ENCODE measurements around the gene TMEM131.

TMEM131 gene

DNA sequence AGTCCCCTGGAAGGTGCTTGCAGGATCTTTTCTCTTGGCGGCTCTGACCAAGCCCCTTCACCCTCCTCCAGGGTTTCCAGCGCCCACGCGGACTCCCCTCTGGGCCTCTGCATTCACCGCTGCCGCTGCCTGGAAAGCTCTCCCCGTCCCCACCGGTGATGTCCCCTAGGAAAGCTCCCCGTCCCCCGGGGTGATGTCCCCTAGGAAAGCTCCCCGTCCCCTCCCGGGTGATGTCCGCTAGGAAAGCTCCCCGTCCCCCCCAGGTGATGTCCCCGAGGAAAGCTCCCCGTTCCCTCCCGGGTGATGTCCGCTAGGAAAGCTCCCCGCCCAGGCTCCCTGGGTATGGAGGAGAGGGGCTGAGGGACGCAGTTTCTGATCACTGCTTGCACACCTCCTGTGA, 254.5 kb downstream of the TMEM131 start:
- DNase-seq (ENCODE audit: low read depth) = no peak
- H3K4me3 ChIP-seq (replicated peaks; ENCODE audit: low read depth, low read length) = no peak overlapping the region
- TF ChIP-seq, protein P1, sequence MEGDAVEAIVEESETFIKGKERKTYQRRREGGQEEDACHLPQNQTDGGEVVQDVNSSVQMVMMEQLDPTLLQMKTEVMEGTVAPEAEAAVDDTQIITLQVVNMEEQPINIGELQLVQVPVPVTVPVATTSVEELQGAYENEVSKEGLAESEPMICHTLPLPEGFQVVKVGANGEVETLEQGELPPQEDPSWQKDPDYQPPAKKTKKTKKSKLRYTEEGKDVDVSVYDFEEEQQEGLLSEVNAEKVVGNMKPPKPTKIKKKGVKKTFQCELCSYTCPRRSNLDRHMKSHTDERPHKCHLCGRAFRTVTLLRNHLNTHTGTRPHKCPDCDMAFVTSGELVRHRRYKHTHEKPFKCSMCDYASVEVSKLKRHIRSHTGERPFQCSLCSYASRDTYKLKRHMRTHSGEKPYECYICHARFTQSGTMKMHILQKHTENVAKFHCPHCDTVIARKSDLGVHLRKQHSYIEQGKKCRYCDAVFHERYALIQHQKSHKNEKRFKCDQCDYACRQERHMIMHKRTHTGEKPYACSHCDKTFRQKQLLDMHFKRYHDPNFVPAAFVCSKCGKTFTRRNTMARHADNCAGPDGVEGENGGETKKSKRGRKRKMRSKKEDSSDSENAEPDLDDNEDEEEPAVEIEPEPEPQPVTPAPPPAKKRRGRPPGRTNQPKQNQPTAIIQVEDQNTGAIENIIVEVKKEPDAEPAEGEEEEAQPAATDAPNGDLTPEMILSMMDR (IDR thresholded peaks at IDR 0.05; ENCODE audit: low read length, missing control alignments) = no peak

DNA sequence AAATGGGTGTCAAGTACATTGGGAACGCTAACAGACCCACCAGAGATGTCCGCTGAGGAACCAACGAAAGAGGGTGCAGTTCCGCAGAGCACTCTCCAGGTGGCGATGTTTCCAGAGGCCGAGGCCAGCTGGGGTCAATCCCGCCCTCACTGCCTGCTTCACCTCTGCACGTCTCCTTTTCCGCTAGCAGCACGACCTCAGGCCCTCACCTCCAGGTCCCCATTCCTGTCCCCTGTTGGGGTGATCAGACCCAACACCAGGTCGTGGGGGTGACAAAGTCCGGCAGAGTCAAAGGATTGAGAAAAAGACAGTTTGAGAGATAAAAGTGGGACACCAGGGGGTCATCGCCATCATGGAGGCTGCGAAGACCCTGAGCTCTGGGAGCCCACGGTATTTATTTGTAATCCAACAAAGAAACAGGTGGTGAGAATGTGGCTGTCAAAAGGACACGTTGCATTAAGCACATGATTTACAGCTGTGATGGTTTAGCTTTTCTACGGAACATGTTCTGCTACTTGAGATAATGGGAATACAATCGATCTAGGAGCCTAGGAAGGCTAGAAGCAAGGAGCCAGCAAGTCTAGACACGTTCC, 255.1 kb downstream of the TMEM131 start:
- peak; percentile 45 for DNase-seq (ENCODE audit: low read depth)
- TF ChIP-seq, protein P1 (IDR thresholded peaks at IDR 0.05; ENCODE audit: low read length, missing control alignments) = peak; percentile 73
- no peak overlapping the region for H3K4me3 ChIP-seq (replicated peaks; ENCODE audit: low read depth, low read length)

DNA sequence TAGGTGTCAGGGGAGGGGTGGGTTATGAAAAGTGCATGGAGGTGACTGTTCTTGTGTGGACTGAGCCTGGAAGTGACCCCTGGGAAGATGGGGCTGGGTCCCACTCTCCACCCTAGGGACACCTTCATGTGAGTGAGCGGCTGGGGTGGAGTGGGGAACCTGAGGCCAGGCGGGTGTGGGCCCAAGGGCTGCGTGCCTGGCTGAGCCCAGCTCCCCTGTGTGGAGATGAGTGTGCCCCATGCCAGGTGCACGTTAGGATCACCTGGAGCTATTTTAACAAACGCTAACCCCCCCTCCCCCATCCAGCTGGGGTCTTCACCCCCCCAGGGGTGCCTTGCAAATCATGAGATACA, 255.9 kb downstream of the TMEM131 start:
- H3K4me3 ChIP-seq (replicated peaks; ENCODE audit: low read depth, low read length) = no peak overlapping the region
- no peak for DNase-seq (ENCODE audit: low read depth)
- TF ChIP-seq, protein P1 (IDR thresholded peaks at IDR 0.05; ENCODE audit: low read length, missing control alignments) = no peak

DNA sequence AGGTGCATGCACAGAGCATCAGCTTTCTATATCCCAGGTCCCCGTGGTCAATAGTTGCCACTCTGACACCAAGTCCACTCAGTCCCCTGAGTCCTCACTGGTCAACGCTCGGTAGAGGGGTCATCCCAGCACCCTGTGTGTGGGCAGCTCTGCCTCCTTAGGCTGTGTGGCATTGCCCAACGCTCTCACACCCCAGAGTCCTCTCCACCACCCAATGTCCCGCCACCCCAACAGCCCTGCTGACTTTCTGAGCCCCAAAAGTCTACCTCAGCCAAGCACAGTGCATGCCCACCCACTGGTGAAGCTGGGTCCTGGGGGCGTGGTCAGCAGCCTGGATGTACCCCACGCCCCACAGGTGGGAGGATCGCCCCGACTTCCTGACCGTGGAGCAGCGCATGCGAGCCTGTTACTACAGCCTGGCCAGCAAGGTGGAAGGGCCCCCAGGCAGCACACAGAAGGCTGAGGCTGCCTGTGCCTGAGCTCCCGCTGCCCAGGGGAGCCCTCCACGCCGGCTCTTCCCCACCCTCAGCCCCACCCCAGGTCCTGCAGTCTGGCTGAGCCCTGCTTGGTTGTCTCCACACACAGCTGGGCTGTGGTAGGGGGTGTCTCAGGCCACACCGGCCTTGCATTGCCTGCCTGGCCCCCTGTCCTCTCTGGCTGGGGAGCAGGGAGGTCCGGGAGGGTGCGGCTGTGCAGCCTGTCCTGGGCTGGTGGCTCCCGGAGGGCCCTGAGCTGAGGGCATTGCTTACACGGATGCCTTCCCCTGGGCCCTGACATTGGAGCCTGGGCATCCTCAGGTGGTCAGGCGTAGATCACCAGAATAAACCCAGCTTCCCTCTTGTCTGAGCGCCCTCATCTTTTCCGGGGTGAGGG, 256.5 kb downstream of the TMEM131 start:
- TF ChIP-seq, protein P1 (IDR thresholded peaks at IDR 0.05; ENCODE audit: low read length, missing control alignments) = no peak
- no peak for DNase-seq (ENCODE audit: low read depth)
- H3K4me3 ChIP-seq (replicated peaks; ENCODE audit: low read depth, low read length) = no peak overlapping the region

DNA sequence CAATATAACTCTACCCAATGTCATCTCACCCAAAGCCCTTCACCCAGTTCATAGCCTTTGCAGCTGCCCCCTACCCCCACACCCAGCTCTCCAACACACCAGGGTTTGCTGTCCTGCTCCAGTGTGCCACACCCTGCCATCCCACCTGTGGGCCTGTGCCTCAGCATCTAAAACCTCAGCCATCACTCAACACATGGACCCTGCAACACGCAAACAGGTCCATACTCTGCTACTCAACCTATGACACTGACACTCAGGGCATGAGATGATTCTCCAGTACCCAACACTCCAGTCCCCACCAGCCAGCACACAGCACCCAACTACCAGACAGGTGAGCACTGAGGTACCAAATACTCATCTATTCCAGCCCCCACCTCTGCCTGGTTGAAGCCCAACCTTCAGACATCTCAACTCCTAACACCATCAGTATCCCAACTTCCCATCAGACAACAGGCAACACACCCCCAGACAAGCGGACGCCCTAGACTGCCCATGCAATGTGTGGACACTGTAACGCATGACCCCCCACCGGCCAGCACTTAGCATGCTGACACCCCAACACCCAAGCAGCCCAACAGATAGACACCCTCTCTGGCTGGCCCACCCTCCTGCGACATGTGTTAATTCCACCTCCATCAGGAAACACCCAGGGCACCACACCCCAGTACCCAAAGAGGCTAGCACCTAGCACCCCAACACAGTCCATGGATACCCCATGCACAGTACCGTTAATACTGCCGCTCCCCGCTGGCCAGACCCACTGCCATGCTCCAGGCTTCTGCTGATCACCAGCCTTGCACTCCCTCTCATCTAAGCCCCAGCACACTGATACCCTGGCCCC, 257.3 kb downstream of the TMEM131 start:
- no peak overlapping the region for H3K4me3 ChIP-seq (replicated peaks; ENCODE audit: low read depth, low read length)
- TF ChIP-seq, protein P1 (IDR thresholded peaks at IDR 0.05; ENCODE audit: low read length, missing control alignments) = no peak
- no peak for DNase-seq (ENCODE audit: low read depth)

DNA sequence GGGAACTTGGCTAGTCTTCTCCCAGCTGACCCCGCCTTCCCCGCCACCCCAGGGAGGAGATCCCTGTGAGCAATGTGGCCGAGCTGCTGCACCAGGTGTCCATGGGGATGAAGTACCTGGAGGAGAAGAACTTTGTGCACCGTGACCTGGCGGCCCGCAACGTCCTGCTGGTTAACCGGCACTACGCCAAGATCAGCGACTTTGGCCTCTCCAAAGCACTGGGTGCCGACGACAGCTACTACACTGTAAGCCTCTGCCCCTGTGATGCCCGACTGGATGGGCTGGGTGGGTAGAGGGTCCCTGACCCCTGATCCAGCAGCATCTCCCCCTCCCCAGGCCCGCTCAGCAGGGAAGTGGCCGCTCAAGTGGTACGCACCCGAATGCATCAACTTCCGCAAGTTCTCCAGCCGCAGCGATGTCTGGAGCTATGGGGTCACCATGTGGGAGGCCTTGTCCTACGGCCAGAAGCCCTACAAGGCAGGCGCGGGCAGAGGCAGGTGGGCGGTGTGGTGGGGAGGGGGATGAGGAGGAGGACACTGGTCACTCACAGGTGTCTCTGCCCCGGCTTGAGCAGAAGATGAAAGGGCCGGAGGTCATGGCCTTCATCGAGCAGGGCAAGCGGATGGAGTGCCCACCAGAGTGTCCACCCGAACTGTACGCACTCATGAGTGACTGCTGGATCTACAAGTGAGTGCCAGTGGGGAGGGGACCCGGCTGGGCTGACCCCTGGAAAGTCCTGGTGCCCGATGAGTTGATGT, 258.1 kb downstream of the TMEM131 start:
- no peak for DNase-seq (ENCODE audit: low read depth)
- no peak overlapping the region for H3K4me3 ChIP-seq (replicated peaks; ENCODE audit: low read depth, low read length)
- TF ChIP-seq, protein P1 (IDR thresholded peaks at IDR 0.05; ENCODE audit: low read length, missing control alignments) = no peak

Measured in fibroblast of pulmonary artery (primary cell).